GM12878 (cell line): ENCODE measurements around the gene PDZD2.

Source experiments
- CHD4 ChIP-seq: fragments of 200-600 bp; sonication (generic); IDR thresholded peaks from 2 replicates; pipeline ENCODE4 v1.6.1; 2016; ENCODE audit warnings: mild to moderate bottlenecking
- CTCF ChIP-seq, 3 experiments: IDR thresholded peaks in 2 of 3; conservative IDR thresholded peaks in 1 of 3; 2 replicates each; pipeline ENCODE4 v1.5.1; 2011; ENCODE audit warnings: low read depth in 3 of 3, low read length in 3 of 3, mild to moderate bottlenecking in 3 of 3, control low read depth in 2 of 3, moderate library complexity in 2 of 3, inconsistent platforms in 1 of 3, mixed read lengths in 1 of 3; ENCODE audit not compliant: control insufficient read depth in 2 of 3, insufficient read depth in 1 of 3; ENCODE audit errors: extremely low read depth in 1 of 3
- IKZF1 ChIP-seq: fragments of 450-650 bp; conservative IDR thresholded peaks from 2 replicates; pipeline ENCODE4 v1.6.1; 2017; ENCODE audit warnings: antibody characterized with exemption, mild to moderate bottlenecking
- KDM1A ChIP-seq: fragments of 200-600 bp; sonication (generic); IDR thresholded peaks from 2 replicates; pipeline ENCODE4 v1.6.1; 2016; ENCODE audit warnings: borderline replicate concordance
- MAX ChIP-seq: IDR thresholded peaks from 2 replicates; pipeline ENCODE4 v1.6.1; 2012; ENCODE audit warnings: low read depth, low read length, improper control_type of control experiment
- NBN ChIP-seq: fragments of 450-650 bp; IDR thresholded peaks from 2 replicates; pipeline ENCODE4 v1.6.1; 2016
- POLR2A ChIP-seq: IDR thresholded peaks from 2 replicates; pipeline ENCODE4 v1.6.1; 2011; ENCODE audit warnings: low read depth, mild to moderate bottlenecking, low read length
- REST ChIP-seq: IDR thresholded peaks from 2 replicates; pipeline ENCODE4 v1.6.1; 2012; ENCODE audit warnings: mild to moderate bottlenecking, low read depth, low read length
- RFX5 ChIP-seq: IDR thresholded peaks from 2 replicates; pipeline ENCODE4 v1.6.1; 2011; ENCODE audit warnings: low read depth, low read length, improper control_type of control experiment
- SMC3 ChIP-seq: IDR thresholded peaks from 2 replicates; pipeline ENCODE4 v1.6.1; 2011; ENCODE audit warnings: low read length, improper control_type of control experiment, borderline replicate concordance
- SP1 ChIP-seq: IDR thresholded peaks from one replicate; pipeline ENCODE4 v1.6.1; 2011; ENCODE audit warnings: low read depth, low read length

- TF ChIP-seq SP1 (no peak), POLR2A (no peak), NBN (no peak), KDM1A (no peak), CTCF (IDR thresholded peaks at IDR 0.05 in 2 of 3, conservative IDR thresholded peaks at IDR 0.05 in 1 of 3; ENCODE audit: control insufficient read depth in 2 of 3, extremely low read depth in 1 of 3, insufficient read depth in 1 of 3, low read depth in 3 of 3, low read length in 3 of 3) (no peak), MAX (no peak), RFX5 (no peak), REST (no peak), CHD4 (no peak), IKZF1 (no peak), SMC3 (no peak)
Observed at GRCh38 chr5:32051796-32052195, 412.9 kb downstream of the PDZD2 start.
